ENCODE results near the gene CORO7.
A peak's percentile ranks its signal among the peaks of the same experiment; 100 is the strongest.
"Not testable (repeated sequence)": the region's sequence is repeated elsewhere in the genome, so short reads cannot be mapped to it uniquely, and the experiment has no call there.

The CORO7 gene

DNA sequence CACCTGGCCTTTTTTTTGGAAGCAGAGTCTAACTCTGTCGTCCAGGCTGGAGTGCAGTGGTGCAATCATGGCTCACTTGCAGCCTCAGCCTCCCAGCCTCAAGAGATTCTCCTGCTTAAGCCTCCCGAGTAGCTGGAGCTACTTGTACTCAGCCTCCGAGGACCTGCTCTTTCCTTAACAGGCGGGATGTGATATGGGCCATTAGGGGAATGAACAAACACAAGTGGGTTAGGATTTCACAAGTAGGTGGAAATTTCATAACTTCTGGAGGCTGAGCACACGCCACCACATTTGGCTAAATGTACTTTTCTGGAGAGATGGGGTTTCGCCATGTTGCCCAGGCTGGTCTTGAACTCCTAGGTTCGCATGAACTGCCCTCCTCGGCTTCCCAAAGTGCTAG is 69.4 kb downstream of the CORO7 start:
- DNase-seq (ENCODE audit: low read depth in 1 of 2, low spot score in 1 of 2): peak; percentile 83 to 89
- peak overlapping the region; percentile 75 for H3K27ac ChIP-seq (replicated peaks)
- TF ChIP-seq GABPA (IDR thresholded peaks at IDR 0.05; ENCODE audit: low read depth): no peak
- peak; percentile 69 for TF ChIP-seq POLR2AphosphoS5 (IDR thresholded peaks at IDR 0.05; ENCODE audit: low read depth)
- H3K27me3 ChIP-seq (ENCODE audit: insufficient read depth, poor library complexity, severe bottlenecking): no peaks in the 10 kb centered on the region
- H3K4me3 ChIP-seq (replicated peaks; ENCODE audit: insufficient read depth, low read length): no peak overlapping the region

DNA sequence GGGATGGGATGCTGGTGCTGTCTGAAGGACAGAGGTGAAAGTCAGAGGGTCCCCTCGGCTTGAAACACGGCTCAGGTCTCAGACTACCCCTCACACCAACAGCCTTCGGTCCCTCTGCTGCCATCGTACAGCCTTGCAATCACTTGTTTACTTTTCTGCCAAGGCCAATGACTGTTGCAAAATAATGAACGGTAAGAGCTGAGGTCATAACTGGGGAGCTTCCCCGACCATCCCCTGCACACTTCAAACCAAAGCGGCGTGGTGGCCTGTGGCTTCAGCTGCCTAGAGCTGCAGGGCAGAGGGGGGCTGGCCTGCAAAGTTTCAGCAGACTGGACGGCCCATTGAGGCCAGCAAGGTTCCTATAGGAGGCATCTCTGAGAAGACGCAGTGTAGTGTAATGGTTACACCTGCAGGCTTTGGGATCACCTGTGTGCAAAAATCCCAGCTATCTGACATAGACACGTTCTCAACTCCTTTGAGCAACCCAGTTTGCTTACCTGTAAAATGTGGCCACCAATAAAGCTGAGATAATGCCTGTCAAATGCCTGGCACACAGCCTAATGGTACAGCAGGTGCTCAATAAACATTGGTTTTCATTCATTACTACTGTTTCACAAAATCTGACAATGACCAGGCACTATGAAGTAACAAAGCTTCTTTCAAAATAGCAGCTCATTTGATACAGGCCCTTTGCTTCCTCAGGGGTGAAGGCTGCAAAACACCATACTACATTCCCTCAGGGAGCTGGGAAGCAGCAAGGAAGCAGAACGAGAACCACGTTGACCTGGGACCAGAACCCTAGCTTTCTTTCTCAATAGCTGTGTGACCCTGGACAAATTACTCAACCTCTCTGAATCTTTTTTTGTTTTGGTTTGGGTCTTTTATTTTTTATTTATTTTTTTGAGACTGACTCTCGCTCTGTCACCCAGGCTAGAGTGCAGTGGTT is 70.3 kb downstream of the CORO7 start:
- peak overlapping the region; percentile 12; the same call in 1 of the 2 replicates for H3K4me3 ChIP-seq (replicated peaks; ENCODE audit: insufficient read depth, low read length)
- no peaks in the 10 kb centered on the region for H3K27me3 ChIP-seq (ENCODE audit: insufficient read depth, poor library complexity, severe bottlenecking)
- TF ChIP-seq CTCF (IDR thresholded peaks at IDR 0.05; ENCODE audit: insufficient read depth, low read length) (no peak), POLR2AphosphoS5 (IDR thresholded peaks at IDR 0.05; ENCODE audit: low read depth) (no peak; the same call in 1 of the 2 replicates), SPI1 (IDR thresholded peaks at IDR 0.05; ENCODE audit: borderline replicate concordance, low read depth) (no peak), GABPA (IDR thresholded peaks at IDR 0.05; ENCODE audit: low read depth) (no peak)
- TF ChIP-seq, protein P1, sequence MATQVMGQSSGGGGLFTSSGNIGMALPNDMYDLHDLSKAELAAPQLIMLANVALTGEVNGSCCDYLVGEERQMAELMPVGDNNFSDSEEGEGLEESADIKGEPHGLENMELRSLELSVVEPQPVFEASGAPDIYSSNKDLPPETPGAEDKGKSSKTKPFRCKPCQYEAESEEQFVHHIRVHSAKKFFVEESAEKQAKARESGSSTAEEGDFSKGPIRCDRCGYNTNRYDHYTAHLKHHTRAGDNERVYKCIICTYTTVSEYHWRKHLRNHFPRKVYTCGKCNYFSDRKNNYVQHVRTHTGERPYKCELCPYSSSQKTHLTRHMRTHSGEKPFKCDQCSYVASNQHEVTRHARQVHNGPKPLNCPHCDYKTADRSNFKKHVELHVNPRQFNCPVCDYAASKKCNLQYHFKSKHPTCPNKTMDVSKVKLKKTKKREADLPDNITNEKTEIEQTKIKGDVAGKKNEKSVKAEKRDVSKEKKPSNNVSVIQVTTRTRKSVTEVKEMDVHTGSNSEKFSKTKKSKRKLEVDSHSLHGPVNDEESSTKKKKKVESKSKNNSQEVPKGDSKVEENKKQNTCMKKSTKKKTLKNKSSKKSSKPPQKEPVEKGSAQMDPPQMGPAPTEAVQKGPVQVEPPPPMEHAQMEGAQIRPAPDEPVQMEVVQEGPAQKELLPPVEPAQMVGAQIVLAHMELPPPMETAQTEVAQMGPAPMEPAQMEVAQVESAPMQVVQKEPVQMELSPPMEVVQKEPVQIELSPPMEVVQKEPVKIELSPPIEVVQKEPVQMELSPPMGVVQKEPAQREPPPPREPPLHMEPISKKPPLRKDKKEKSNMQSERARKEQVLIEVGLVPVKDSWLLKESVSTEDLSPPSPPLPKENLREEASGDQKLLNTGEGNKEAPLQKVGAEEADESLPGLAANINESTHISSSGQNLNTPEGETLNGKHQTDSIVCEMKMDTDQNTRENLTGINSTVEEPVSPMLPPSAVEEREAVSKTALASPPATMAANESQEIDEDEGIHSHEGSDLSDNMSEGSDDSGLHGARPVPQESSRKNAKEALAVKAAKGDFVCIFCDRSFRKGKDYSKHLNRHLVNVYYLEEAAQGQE (IDR thresholded peaks at IDR 0.05; ENCODE audit: insufficient replicate concordance, low read depth): no peak
- DNase-seq (ENCODE audit: low read depth in 1 of 2, low spot score in 1 of 2): peak; percentile 71 to 84
- H3K27ac ChIP-seq (replicated peaks): peak overlapping the region; percentile 75

DNA sequence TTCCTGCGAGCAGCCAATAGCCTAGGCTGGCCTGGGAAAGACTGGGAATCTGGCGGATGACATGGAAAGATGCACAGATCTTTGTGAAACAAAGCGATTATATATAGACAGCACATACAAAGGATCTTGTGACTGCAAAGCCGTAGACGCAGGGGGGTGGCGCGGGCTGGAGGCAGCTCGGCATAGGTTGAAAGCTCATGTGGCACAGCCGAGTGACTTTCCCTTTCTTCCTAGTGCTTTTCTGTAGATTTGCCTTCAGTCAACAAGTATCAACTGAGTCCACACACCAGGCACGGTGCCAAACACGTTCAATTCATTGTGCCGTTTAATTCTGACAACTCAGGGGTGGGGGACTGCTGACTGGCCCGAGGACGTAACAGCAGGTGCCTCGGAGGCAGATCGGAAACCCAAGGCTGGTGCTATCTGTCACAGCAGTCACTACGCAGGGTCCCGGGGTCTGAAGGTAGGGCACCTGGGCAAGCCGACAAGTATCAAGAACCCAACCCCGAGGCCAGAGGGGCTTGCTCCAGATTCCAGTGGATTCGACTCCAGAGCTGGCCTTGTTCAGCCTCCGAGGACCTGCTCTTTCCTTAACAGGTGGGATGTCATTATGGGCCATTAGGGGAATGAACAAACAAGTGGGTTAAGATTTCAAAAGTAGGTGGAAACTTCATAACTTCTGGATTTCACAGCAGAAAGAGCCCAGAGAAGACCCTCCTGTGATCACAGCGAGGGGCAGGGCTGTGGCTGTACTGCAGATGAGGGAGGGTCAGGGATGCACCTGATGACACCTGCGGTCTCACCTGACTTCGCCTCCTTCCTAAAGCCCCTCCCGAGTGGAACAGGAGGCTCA is 71.2 kb downstream of the CORO7 start:
- Histone ChIP-seq H3K4me3 (replicated peaks; ENCODE audit: insufficient read depth, low read length) (no peak overlapping the region), H3K27ac (replicated peaks) (peak overlapping the region; percentile 75), H3K27me3 (ENCODE audit: insufficient read depth, poor library complexity, severe bottlenecking) (no peaks in the 10 kb centered on the region)
- no peak for DNase-seq (ENCODE audit: low read depth in 1 of 2, low spot score in 1 of 2)
- TF ChIP-seq SPI1 (IDR thresholded peaks at IDR 0.05; ENCODE audit: borderline replicate concordance, low read depth): no peak
- no peak for TF ChIP-seq GABPA (IDR thresholded peaks at IDR 0.05; ENCODE audit: low read depth)
- TF ChIP-seq, protein P1 (IDR thresholded peaks at IDR 0.05; ENCODE audit: insufficient replicate concordance, low read depth): no peak
- no peak for TF ChIP-seq CTCF (IDR thresholded peaks at IDR 0.05; ENCODE audit: insufficient read depth, low read length)
- TF ChIP-seq POLR2AphosphoS5 (IDR thresholded peaks at IDR 0.05; ENCODE audit: low read depth): no peak

DNA sequence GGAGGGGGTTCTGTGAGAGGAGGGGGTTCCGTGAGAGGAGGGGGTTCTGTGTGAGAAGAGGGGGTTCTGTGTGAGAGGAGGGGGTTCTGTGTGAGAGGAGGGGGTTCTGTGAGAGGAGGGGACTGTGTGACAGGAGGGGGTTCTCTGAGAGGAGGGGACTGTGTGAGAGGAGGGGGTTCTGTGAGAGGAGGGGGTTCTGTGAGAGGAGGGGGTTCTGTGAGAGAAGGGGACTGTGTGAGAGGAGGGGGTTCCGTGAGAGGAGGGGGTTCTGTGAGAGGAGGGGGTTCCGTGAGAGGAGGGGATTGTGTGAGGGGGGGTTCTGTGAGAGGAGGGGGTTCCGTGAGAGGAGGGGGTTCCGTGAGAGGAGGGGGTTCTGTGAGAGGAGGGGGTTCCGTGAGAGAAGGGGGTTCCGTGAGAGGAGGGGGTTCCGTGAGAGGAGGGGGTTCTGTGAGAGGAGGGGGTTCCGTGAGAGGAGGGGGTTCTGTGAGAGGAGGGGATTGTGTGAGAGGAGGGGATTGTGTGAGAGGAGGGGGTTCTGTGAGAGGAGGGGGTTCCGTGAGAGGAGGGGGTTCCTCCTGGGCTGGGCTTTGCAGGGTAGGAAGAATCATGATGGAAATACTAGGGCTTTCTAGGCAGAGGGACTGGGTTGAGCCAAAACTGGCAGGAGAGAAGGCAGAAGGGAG is 72.0 kb downstream of the CORO7 start:
- not testable (repeated sequence) for H3K4me3 ChIP-seq (replicated peaks; ENCODE audit: insufficient read depth, low read length); DNase-seq (ENCODE audit: low read depth in 1 of 2, low spot score in 1 of 2); H3K27me3 ChIP-seq (ENCODE audit: insufficient read depth, poor library complexity, severe bottlenecking)
- H3K27ac ChIP-seq (replicated peaks): peak overlapping the region; percentile 75; the same call in 1 of the 2 replicates

Data from HL-60 (cell line).